Measurements from ENCODE around the gene GRAMD4. TPM values are rescaled to one million over a fixed set of nuclear protein-coding genes. Genes with fewer than 3 reads are reported as not detected.

Gene GRAMD4
- total RNA-seq, 2 experiments from 2014 or later, result 46.9 to 52.4 TPM

- POLR2A ChIA-PET, result interaction anchor here (0.6 kb wide), 1 partner anchor 9 kb away, joined by 3 read pairs; no protein-coding TSS in a partner anchor
- no peak for DNase-seq (ENCODE audit: low spot score)
- Histone ChIP-seq H2AFZ (ENCODE audit: low read length) (no peak overlapping the region), H3K9me3 (ENCODE audit: low read length) (no peaks in the 10 kb centered on the region), H3K4me1 (ENCODE audit: insufficient read depth, low read length, poor library complexity, severe bottlenecking) (no peaks in the 10 kb centered on the region), H3K36me3 (ENCODE audit: insufficient read depth, low read length) (peaks cover 8% of the 10 kb centered on the region; the same call in 1 of the 2 replicates), H3K9me2 (ENCODE audit: insufficient read depth, low read length) (no peaks in the 10 kb centered on the region), H4K20me1 (ENCODE audit: insufficient read depth, low read length) (no peaks in the 10 kb centered on the region), H3K4me3 (ENCODE audit: low read depth, low read length, poor library complexity, severe bottlenecking) (no peak overlapping the region), H3K4me2 (ENCODE audit: low read length) (no peak overlapping the region), H3K27ac (ENCODE audit: low read depth, low read length, poor library complexity, severe bottlenecking) (no peak overlapping the region), H3K79me2 (ENCODE audit: insufficient read depth, low read depth, low read length) (no peaks in the 10 kb centered on the region)
- no TSS peak for BruUV-seq (replicated peaks)
- intact Hi-C loops (cut with micrococcal nuclease; ENCODE audit: unreplicated experiment), result no loop called here
- TF ChIP-seq CTCF (conservative IDR thresholded peaks at IDR 0.05; ENCODE audit: low read length) (no peak), EZH2phosphoT487 (IDR thresholded peaks at IDR 0.05; ENCODE audit: borderline replicate concordance, low read depth, low read length) (no peak)
- CTCF ChIA-PET (ENCODE audit: unreplicated experiment), result no interaction called here
Observed at GRCh38 chr22:46635756-46636155, 15.6 kb downstream of the GRAMD4 start.

GRCh38 chr22:46636221-46637002 is 16.2 kb downstream of the GRAMD4 start:
- Histone ChIP-seq H2AFZ (ENCODE audit: low read length) (no peak overlapping the region), H4K20me1 (ENCODE audit: insufficient read depth, low read length) (no peaks in the 10 kb centered on the region), H3K4me3 (ENCODE audit: low read depth, low read length, poor library complexity, severe bottlenecking) (no peak overlapping the region), H3K4me1 (ENCODE audit: insufficient read depth, low read length, poor library complexity, severe bottlenecking) (no peaks in the 10 kb centered on the region), H3K36me3 (ENCODE audit: insufficient read depth, low read length) (peaks cover 8% of the 10 kb centered on the region; the same call in 1 of the 2 replicates), H3K27ac (ENCODE audit: low read depth, low read length, poor library complexity, severe bottlenecking) (no peak overlapping the region), H3K9me3 (ENCODE audit: low read length) (no peaks in the 10 kb centered on the region), H3K79me2 (ENCODE audit: insufficient read depth, low read depth, low read length) (no peaks in the 10 kb centered on the region), H3K9me2 (ENCODE audit: insufficient read depth, low read length) (no peaks in the 10 kb centered on the region), H3K4me2 (ENCODE audit: low read length) (no peak overlapping the region)
- TF ChIP-seq EZH2phosphoT487 (IDR thresholded peaks at IDR 0.05; ENCODE audit: borderline replicate concordance, low read depth, low read length), result no peak
- TF ChIP-seq CTCF (conservative IDR thresholded peaks at IDR 0.05; ENCODE audit: low read length), result no peak
- CTCF ChIA-PET (ENCODE audit: unreplicated experiment), result no interaction called here
- intact Hi-C loops (cut with micrococcal nuclease; ENCODE audit: unreplicated experiment), result no loop called here
- POLR2A ChIA-PET, result interaction anchor here (0.6 kb wide), 1 partner anchor 8 kb away, joined by 3 read pairs; no protein-coding TSS in a partner anchor
- no peak for DNase-seq (ENCODE audit: low spot score)
- BruUV-seq (replicated peaks), result no TSS peak
